ENCODE data around the gene KLK12. TPM values are rescaled to one million over a fixed set of nuclear protein-coding genes. Genes with fewer than 3 reads are reported as not detected.
"Not testable (repeated sequence)": the region's sequence is repeated elsewhere in the genome, so short reads cannot be mapped to it uniquely, and the experiment has no call there.

KLK12 gene
- total RNA-seq, 4 donors from 2014 or later = not detected

- no peaks in the 10 kb centered on the region for H3K4me1 ChIP-seq
- no peak for TF ChIP-seq EP300 (IDR thresholded peaks at IDR 0.05)
- TF ChIP-seq, protein P1, sequence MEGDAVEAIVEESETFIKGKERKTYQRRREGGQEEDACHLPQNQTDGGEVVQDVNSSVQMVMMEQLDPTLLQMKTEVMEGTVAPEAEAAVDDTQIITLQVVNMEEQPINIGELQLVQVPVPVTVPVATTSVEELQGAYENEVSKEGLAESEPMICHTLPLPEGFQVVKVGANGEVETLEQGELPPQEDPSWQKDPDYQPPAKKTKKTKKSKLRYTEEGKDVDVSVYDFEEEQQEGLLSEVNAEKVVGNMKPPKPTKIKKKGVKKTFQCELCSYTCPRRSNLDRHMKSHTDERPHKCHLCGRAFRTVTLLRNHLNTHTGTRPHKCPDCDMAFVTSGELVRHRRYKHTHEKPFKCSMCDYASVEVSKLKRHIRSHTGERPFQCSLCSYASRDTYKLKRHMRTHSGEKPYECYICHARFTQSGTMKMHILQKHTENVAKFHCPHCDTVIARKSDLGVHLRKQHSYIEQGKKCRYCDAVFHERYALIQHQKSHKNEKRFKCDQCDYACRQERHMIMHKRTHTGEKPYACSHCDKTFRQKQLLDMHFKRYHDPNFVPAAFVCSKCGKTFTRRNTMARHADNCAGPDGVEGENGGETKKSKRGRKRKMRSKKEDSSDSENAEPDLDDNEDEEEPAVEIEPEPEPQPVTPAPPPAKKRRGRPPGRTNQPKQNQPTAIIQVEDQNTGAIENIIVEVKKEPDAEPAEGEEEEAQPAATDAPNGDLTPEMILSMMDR (IDR thresholded peaks at IDR 0.05) = no peak
- no peak for TF ChIP-seq POLR2AphosphoS5 (IDR thresholded peaks at IDR 0.05)
- no peak for TF ChIP-seq POLR2A (IDR thresholded peaks at IDR 0.05; ENCODE audit: low read depth)
- no peak for DNase-seq (ENCODE audit: extremely low spot score)
- H3K27ac ChIP-seq (replicated peaks in 1 of 4) = no peak overlapping the region
- H3K27me3 ChIP-seq = peaks cover 0 to 34% (median 2%) of the 10 kb centered on the region in 4 donors
- no peaks in the 10 kb centered on the region for H3K9me3 ChIP-seq
- intact Hi-C loops (cut with DNase I) = no loop called here
- H3K4me3 ChIP-seq = no peak overlapping the region
- 71% methylated on average over 2 of the region's 2 CpGs for WGBS
- no peaks in the 10 kb centered on the region for H3K36me3 ChIP-seq
Measured at GRCh38 chr19:50994129-50994528, 40.7 kb downstream of the KLK12 start.

DNA sequence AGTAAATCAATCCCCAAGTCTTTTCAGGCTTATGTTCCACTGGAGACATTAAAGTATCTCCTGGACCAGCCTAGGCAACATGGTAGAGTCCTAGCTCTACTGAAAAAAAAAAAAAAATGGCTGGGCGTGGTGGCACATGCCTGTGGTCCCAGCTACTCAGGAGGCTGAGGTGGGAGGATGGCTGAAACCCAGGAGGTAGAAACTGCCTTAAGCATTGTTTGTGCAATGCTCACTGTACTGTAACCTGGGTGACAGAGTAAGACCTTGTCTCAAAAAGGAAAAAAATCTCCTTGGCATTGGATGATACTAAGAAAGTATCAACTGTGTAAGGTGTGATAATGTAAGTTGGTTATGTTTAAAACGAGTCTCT is 42.2 kb downstream of the KLK12 start:
- Histone ChIP-seq H3K36me3 (no peaks in the 10 kb centered on the region), H3K27ac (replicated peaks in 1 of 4) (no peak overlapping the region), H3K4me3 (no peak overlapping the region), H3K9me3 (no peaks in the 10 kb centered on the region), H3K27me3 (peaks cover 0 to 20% (median 0%) of the 10 kb centered on the region in 4 donors), H3K4me1 (no peaks in the 10 kb centered on the region)
- intact Hi-C loops (cut with DNase I) = no loop called here
- TF ChIP-seq, protein P1 (IDR thresholded peaks at IDR 0.05) = no peak
- TF ChIP-seq POLR2A (IDR thresholded peaks at IDR 0.05; ENCODE audit: low read depth) (no peak), EP300 (IDR thresholded peaks at IDR 0.05) (no peak), POLR2AphosphoS5 (IDR thresholded peaks at IDR 0.05) (no peak)
- WGBS = 66% methylated on average over 2 of the region's 2 CpGs
- DNase-seq (ENCODE audit: extremely low spot score) = no peak

- 84% methylated on average over 14 of the region's 14 CpGs for WGBS
- H3K27ac ChIP-seq (replicated peaks in 1 of 4); intact Hi-C loops (cut with DNase I); H3K9me3 ChIP-seq; H3K4me3 ChIP-seq; H3K4me1 ChIP-seq; H3K36me3 ChIP-seq; DNase-seq (ENCODE audit: extremely low spot score): not testable (repeated sequence)
- peaks cover 0 to 61% (median 0%) of the 10 kb centered on the region in 4 donors for H3K27me3 ChIP-seq
Measured at GRCh38 chr19:50984416-50984815, 50.4 kb downstream of the KLK12 start.

GRCh38 chr19:50983625-50984292 is 51.0 kb downstream of the KLK12 start, which contains the start of gene KLK7:
TSS of gene KLK7 (minus strand) at chr19:50983917. CDS start at chr19:50982399, 1,518 bp downstream.
- 13% methylated on average over 26 of the region's 28 CpGs for WGBS
- DNase-seq (ENCODE audit: extremely low spot score) = no peak
- Histone ChIP-seq H3K27me3 (peaks cover 0 to 68% (median 0%) of the 10 kb centered on the region in 4 donors), H3K4me3 (no peak within 1 kb of the TSS), H3K27ac (replicated peaks in 1 of 4) (no peak within 1 kb of the TSS), H3K4me1 (no peaks in the 10 kb centered on the region), H3K9me3 (no peaks in the 10 kb centered on the region), H3K36me3 (no peaks in the 10 kb centered on the region)
- TF ChIP-seq, protein P1 (IDR thresholded peaks at IDR 0.05) = no peak
- no peak for TF ChIP-seq POLR2A (IDR thresholded peaks at IDR 0.05; ENCODE audit: low read depth)
- TF ChIP-seq EP300 (IDR thresholded peaks at IDR 0.05) = no peak
- TF ChIP-seq POLR2AphosphoS5 (IDR thresholded peaks at IDR 0.05) = no peak
- intact Hi-C loops (cut with DNase I) = no loop called here

DNA sequence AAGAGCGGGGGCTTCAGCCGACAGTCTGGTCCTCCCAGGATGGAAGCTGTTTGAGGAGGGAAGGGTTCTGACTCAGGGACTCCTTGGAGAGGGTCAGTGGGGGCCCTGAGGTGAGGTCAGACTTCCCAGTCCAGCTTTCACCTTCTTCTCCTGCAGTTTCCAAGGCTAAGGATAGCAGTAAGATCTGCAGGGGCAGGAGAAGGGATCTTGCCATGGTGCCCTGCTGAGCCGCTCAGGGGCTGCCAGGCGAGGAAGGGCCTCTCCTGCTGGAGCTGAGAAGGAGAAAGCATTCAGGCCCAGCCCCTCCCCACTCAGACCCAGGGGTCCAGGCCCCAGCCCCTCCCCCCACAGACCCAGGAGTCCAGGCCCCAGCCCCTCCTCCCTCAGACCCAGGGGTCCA is 52.6 kb downstream of the KLK12 start:
- peaks cover 0 to 80% (median 2%) of the 10 kb centered on the region in 4 donors for H3K27me3 ChIP-seq
- intact Hi-C loops (cut with DNase I) = no loop called here

More for the DNA sequence above, 52.6 kb downstream of the KLK12 start:
- no peaks in the 10 kb centered on the region for H3K36me3 ChIP-seq
- DNase-seq (ENCODE audit: extremely low spot score) = no peak
- no peak overlapping the region for H3K27ac ChIP-seq (replicated peaks in 1 of 4)
- TF ChIP-seq POLR2A (IDR thresholded peaks at IDR 0.05; ENCODE audit: low read depth) (no peak), POLR2AphosphoS5 (IDR thresholded peaks at IDR 0.05) (no peak)
- WGBS = 55% methylated on average over 4 of the region's 4 CpGs
- no peak overlapping the region for H3K4me3 ChIP-seq
- H3K4me1 ChIP-seq = no peaks in the 10 kb centered on the region
- H3K9me3 ChIP-seq = no peaks in the 10 kb centered on the region

Data from esophagus muscularis mucosa (tissue), 4 donors.